NCI-H128 (cell line): ENCODE results near the gene PIGV.

ENCODE experiments used
- DNase-seq: peaks from one replicate; lab custom pipeline; 2025; ENCODE audit not compliant: unreplicated experiment; lab: John Stamatoyannopoulos, UW

PIGV gene

DNA sequence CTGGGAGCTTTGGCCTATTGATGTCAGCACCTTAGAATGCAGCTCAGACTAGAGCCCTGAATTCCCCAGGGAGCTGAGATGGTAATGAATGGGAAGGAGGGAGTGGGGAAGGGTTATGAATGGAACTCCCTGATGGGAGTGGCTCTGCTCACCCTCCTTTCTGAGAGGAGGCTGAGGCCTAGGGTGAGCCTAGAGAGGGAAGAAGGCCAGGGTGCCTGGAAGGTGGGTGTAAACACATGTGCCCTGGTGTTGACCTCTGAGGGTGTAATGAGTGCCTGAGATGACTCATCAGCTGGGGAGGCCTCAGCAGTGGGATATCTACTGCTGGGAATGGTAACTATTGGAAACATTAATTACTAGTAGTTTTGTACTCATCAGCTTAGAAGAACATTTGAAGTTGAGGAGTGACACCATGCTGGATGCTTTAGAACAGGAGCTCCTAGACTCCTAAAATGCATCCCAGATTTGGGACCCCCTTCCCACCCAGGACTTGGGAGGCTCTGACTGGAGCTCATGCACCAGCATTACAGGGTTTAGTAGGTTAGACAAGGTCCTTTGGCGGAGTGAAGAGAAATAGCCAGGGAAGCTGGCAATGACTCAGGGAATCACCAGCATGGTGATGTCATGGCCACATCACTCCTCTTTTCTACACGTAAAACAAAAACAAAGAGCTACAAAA, 16.0 kb upstream of the PIGV start:
- DNase-seq: no peak

DNA sequence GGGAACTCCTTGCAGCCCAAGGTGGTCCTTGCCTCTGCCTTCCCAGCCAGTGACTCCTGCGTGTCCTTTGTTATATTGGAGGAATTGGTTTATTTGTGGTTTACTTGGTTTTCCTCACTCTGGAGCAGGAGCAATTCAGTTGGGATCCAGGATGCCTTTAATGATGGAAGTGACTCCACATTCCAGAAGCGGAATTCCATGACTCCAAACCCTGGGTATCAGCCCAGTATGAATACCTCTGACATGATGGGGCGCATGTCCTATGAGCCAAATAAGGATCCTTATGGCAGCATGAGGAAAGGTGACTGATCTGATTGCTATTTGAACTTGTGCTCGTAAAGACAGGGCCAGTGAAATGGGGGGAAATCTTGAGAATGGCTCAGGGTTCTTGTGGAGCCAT, 15.1 kb upstream of the PIGV start:
- DNase-seq: no peak

DNA sequence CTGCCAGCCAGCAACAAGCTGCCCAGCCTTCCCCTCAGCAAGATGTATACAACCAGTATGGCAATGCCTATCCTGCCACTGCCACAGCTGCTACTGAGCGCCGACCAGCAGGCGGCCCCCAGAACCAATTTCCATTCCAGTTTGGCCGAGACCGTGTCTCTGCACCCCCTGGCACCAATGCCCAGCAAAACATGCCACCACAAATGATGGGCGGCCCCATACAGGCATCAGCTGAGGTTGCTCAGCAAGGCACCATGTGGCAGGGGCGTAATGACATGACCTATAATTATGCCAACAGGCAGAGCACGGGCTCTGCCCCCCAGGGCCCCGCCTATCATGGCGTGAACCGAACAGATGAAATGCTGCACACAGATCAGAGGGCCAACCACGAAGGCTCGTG, 13.3 kb upstream of the PIGV start:
- no peak for DNase-seq

DNA sequence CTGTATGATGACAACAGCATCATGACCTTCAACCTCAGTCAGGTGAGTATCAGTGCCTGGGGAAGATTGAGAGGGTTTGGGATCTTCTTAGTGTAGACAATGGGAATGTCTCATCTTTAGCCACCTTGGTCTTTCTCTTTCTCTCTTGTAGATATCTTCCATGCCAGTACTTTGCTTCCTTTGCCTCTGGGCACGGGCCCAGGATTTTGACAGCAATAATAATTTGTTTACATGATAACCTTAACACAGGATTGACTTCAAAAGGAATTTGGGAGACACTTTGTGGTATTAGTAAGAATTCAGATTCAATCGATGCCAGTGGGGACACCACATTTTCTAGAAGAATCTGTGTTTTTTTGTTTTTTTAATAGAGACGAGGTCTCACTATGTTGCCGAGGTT, 12.1 kb upstream of the PIGV start:
- no peak for DNase-seq

DNA sequence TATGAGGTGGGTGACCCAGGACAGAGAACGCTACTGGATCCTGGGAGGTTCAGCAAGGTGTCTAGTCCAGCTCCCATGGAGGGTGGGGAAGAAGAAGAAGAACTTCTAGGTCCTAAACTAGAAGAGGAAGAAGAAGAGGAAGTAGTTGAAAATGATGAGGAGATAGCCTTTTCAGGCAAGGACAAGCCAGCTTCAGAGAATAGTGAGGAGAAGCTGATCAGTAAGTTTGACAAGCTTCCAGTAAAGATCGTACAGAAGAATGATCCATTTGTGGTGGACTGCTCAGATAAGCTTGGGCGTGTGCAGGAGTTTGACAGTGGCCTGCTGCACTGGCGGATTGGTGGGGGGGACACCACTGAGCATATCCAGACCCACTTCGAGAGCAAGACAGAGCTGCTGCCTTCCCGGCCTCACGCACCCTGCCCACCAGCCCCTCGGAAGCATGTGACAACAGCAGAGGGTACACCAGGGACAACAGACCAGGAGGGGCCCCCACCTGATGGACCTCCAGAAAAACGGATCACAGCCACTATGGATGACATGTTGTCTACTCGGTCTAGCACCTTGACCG, 8.6 kb upstream of the PIGV start:
- DNase-seq: no peak

DNA sequence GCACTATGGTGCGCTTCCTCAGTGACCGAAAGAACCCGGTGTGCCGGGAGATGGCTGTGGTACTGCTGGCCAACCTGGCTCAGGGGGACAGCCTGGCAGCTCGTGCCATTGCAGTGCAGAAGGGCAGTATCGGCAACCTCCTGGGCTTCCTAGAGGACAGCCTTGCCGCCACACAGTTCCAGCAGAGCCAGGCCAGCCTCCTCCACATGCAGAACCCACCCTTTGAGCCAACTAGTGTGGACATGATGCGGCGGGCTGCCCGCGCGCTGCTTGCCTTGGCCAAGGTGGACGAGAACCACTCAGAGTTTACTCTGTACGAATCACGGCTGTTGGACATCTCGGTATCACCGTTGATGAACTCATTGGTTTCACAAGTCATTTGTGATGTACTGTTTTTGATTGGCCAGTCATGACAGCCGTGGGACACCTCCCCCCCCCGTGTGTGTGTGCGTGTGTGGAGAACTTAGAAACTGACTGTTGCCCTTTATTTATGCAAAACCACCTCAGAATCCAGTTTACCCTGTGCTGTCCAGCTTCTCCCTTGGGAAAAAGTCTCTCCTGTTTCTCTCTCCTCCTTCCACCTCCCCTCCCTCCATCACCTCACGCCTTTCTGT, 7.3 kb upstream of the PIGV start:
- no peak for DNase-seq

DNA sequence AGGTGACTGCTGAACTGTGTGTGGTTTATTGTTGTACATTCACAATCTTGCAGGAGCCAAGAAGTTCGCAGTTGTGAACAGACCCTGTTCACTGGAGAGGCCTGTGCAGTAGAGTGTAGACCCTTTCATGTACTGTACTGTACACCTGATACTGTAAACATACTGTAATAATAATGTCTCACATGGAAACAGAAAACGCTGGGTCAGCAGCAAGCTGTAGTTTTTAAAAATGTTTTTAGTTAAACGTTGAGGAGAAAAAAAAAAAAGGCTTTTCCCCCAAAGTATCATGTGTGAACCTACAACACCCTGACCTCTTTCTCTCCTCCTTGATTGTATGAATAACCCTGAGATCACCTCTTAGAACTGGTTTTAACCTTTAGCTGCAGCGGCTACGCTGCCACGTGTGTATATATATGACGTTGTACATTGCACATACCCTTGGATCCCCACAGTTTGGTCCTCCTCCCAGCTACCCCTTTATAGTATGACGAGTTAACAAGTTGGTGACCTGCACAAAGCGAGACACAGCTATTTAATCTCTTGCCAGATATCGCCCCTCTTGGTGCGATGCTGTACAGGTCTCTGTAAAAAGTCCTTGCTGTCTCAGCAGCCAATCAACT, 6.4 kb upstream of the PIGV start:
- DNase-seq: no peak

DNA sequence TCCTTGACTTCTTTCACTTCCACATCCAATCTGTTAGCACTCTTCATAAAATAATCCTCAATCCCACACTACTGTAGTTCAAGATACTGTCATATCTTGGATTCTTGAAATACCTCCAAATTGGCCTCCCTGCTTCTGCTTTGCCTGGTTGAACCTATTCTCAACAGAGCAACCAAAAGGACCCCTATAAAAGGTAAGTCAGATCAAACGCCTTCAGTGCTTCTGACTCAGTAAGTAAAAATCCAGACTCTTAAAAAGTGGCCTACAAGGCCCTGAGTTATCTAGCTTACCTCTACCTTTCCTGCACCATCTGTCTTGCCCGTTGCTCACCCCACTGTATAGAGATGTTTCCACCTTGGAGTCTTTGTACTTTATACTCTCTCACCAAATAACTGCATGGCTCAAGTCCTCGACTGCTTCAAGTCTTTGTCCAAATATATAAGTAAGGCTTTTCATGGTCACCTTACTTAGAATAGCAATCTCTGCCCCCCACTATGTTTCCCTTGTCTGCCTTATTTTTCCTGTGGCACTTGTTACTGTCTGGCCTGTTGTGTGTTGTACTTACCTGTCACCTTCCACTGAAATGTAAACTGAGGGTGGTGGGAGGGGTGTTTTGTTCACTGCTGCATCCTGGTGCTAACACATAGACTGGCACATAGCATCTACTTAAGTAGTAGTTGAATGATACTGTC, 5.1 kb upstream of the PIGV start:
- DNase-seq: no peak

DNA sequence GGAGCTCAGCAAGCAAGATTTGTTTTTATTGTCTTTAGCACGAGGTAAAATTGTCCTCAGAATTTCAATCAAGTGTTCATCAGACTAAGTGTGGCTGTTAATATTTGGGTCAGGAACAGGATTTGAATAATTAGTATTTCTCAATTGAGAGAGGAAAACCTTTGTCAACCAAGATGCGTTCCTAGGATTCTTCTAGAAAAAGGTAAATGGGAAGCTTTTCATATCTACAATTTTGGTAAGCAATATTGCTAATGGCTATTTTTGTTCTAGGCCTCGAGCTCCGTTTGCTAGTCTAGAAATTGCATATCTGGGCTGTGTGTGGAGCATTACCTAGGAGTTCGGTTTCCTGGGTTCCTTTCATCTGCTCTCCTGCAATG, 4.1 kb upstream of the PIGV start:
- DNase-seq: no peak

DNA sequence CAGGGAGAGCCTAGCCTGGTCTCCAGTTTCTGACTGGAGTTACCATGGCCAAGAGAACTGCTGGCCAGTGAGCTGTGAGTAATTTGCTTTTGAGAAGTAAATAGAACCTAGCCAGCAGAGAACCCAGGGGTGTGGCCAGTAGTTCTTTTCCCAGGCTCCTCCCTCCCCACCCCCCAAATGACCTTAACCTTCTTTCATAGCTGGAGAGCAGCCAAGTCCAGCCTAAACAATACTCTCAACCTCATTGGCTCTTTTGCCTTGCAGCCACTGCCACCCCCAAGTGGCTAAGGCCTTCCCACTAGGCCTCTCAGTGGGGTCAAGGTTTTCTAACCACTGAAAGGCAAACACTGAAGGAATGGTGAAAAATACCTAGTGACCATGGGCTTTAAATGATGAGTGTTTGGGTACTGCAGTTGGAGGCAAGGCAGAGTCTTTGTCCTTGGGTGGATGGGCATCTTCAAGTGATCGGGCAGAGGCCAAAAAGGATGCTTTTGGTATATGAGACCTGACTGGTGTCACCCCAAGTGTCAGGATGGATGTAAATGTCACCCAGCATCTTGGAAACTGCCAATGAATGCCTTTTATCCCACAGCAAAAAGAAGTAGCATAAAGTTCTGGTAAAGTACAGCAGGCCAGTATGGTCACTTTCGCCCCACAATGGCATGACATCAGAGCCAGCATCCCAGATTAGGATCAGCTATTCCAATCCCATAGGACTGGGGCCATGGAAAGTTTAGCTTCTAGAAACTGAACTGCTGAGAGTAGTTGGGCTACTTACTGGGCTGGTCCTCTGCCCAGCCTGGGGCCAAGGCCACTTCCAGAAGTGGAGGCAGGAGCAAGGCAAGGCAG, 3.5 kb upstream of the PIGV start:
- no peak for DNase-seq

DNA sequence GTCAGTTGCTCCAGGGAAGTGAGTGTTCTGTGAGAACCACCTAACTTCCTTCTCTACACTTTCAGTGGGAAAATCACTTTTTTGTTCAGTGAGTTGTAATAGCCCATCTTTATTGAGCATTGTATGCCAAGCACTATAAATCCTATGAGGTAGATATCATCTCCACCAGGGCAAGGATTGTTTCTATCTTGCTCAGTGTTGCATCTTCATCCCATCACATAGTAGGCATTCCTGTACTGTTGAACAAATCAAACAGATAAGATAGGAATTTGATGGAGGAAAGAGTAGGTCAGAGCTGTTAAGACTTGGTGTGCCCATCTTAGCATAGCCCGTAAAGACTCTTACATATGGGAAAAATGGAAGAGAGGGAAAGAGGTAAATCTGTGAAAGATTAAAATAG, 2.9 kb upstream of the PIGV start:
- DNase-seq: no peak

DNA sequence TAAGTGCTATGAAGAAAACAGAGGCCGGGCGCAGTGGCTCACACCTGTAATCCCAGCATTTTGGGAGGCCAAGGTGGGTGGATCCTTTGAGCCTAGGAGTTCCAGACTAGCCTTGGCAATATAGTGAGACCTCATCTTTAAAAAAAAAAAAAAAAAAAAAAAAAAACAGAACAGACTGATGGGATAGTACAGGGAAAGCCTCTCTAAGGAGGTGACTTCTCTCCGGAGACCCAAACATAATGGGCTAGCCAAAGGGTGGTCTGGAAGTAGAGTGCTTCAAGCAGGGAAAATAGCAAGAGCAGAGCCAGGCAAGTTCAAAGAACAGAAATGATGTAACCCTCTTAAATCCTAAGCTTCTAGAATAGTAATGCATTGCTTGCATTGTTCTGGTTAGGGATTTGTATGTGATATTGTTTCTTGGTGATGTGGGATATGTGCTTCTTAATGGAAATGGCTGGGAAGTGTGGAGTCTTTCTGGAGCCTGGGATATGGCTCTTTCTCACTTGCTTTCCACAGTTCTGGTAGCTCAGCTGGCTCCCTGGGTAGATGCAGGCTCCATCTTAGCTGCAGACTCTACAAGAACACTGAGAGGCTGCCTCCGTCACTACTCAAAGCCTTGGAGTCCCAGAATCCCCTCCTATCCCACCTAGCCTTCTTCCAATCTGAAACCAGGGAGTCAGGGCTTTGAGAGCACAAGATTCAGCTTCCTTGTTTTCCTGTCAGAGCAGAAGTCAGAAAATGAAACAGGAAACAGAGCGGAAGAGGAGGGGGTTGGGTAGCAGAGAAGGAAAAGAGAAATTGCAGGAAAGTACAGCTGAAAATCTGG, 1.9 kb upstream of the PIGV start:
- DNase-seq: no peak

DNA sequence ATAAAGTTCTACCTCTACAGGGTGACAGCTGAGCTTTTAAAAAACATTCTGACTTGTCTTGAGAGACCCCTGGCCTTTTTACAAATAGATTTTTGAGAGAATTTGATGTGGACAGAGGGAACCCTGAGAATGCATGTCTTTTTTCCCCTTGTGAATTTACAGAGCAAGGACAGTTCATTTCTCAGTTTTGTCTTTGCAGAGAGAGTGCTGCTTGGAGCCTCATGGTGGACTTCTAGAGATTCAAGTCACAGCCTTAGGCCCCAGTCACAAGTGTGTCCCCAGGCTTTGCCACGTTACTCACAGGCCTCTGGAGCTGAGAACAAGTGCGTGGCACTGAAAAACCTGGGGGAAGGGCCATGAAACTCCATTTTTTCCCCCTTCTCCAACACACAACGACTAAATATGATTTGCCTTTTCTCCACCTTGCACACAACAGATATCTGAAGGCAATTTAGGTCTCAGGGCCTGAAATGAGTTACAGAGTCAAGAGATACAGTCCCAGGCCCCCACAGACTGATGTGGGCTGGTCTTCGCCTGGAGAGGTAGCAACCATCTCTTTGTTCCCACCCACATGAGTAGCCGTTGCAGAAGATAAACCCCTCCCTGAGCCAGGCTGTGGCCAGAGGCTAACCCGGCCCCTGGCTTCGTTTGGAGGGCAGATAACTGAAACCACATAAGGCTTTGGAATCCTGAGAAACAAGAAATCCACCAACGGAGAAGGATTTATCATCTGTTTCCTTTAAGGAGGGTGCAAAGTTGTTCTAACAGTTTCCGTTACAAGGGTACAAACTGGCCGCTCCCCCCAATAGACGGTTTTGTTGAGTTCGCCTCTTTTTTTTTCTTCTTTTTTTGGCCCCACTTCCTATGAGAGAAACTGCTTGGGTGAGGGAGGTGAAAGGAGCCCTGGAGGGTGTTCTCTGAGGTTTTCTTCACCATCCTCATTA, 1.0 kb upstream of the PIGV start:
- no peak for DNase-seq

DNA sequence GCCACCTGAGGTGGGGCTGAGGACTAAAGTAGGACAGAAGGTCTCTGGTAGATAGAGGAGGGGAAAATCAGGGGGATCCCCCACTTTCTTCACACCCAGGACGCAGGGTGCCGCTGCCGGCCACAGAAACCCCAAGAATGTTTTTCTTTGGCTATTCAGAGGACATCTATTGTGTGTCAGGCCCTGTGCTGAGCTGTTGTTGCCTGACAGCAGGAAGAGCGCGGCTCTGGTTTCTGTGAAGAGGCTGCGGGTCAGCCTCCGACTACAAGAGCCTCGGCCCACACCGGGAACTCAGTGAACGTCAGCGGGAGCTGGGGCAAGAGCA, 407 bp upstream of the PIGV start:
- peak; percentile 77 for DNase-seq

DNA sequence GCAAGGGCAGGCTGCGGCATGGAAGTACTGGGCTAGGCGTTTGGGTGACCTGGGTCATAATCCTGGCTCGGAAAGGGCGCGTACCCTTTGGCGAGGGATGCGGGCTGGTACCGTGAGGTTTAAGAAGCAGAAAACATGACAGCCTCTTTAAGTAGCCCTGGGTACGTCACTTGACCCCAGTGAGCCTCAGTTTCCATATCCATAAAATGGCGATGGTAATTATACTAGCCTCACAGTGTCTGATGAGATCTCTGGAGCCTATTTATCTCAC, 700 bp downstream of the PIGV start:
- DNase-seq: no peak

DNA sequence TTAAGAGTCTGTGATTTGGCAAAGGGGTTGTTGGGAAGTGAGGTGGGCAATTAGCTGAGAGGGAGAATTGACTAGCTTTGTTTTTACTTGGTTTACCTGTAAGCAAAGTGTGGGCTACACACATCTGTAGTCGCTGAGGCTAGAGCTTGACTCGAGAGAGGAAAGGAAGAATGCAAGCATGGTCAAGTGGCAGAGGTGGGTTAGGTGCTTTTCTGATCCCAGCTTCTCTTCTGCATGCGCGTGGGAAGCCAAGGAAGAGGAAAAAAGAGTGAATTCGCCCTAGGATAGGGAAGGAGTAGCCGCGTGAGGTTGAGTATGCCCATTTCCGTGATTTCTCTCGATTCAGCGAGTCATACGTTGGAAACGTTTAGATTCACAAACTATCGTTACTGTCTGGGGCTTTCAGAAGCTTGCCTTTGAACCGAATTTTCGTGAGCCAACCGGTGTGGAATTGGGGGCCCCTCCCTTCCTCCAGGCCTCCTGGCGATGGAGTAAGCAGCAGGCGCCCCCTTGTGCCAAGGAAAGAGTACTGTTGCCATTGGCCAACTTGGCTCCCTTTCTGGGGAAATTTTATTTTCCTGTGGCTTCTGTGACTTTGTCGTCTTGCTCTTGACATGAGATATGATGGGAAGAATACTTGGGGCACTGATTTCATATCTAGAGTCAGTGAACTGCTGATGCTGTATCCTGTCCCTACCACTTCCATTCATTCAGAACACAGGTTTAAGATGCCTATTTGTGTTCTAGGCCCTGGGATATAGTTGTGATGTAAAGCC, 1.3 kb downstream of the PIGV start:
- peak; percentile 91 for DNase-seq

DNA sequence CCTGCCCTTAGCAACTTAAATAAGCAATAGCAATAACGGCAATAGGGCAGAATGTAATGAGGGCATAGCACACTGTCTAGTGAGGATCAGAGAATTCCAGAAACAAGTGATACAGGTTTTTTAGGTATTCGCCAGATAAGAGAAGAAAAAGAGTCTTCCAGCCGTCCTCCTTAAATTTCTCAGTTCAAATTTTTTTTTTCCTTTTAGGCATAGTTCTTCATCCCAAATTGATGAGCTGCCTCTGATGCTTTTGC, 1.8 kb downstream of the PIGV start:
- no peak for DNase-seq

DNA sequence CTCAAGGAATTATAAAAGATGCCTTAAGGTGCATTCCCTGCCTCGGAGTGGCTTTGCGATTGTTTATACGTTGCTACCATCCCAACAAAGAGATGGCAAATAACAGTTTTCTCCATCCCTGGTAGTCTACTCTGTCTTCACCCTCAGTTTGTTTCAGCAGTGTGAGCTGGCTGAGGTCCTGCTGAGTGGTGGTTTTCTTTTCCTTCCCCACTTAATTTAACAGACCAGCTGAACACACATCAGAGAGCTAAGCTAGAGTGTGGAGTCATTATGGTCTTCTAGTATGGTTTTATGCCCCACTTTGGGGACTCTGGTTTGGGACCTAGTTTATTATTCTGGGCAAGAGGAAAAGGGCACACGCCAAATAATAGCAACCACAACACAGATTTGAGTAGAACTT, 2.2 kb downstream of the PIGV start:
- DNase-seq: no peak

DNA sequence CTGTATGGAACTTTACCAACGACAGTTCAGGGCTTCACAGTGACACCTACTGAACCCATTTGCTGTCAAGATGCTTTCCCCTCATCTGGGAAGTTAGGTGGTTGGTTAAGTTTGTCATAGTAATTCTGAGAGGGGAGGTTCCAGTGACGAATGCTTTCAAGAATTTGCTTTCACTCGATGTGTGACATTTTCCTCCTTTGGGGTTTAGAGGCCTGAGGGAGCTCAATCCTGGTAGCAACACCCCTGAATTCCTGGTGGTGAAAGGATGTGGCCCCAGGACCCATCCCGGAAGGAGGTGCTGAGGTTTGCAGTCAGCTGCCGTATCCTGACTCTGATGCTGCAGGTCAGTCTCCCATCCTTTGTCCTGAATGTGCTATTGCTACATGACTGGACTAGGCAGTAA, 2.8 kb downstream of the PIGV start:
- DNase-seq: no peak
